Measurements from ENCODE around the gene MCM9.

GRCh38 chr6:118896339-118897136 lies 38.4 kb downstream of the MCM9 start:
- peak in 3 of 7 experiments; percentile 12 to 32 (median 15) for TF ChIP-seq CTCF (IDR thresholded peaks at IDR 0.05)
- TF ChIP-seq POLR2A (IDR thresholded peaks at IDR 0.05): no peak
- TF ChIP-seq EP300 (IDR thresholded peaks at IDR 0.05): no peak
- TF ChIP-seq POLR2AphosphoS5 (IDR thresholded peaks at IDR 0.05): no peak
